A673 (cell line): ENCODE results near the gene PDE11A. TPM values are rescaled to one million over a fixed set of nuclear protein-coding genes. Genes with fewer than 3 reads are reported as not detected.
"Not testable (repeated sequence)": the region's sequence is repeated elsewhere in the genome, so short reads cannot be mapped to it uniquely, and the experiment has no call there.

Experiments used
- BruUV-seq: library from RNA; stranded (reverse); fragments of 400-500 nt; replicated peaks from 2 replicates; lab custom pipeline; 2021; lab: Mats Ljungman, UMichigan
- CTCF ChIA-PET: fragments of 300-600 bp; sonication (Branson Sonifier 250); formaldehyde crosslinking; loops from one replicate; lab custom pipeline; 2022; ENCODE audit warnings: antibody characterized with exemption; lab: Charles Lee
- POLR2A ChIA-PET: fragments of 300-600 bp; sonication (Branson Sonifier 250); formaldehyde crosslinking; loops from one replicate; lab custom pipeline; 2022; ENCODE audit warnings: antibody characterized with exemption; ENCODE audit not compliant: low non-redundant PET; lab: Charles Lee
- DNase-seq: peaks from one replicate; pipeline ENCODE4 v3.0.0-alpha.2; 2015; ENCODE audit warnings: low spot score
- H3K27ac ChIP-seq: fragments of 200-600 bp; sonication (generic); 2 replicates; pipeline ENCODE4 v1.5.1; 2016; ENCODE audit warnings: mixed run types, low read depth, mild to moderate bottlenecking, mixed read lengths, antibody characterized with exemption, low read length; ENCODE audit not compliant: poor library complexity, severe bottlenecking
- H3K27me3 ChIP-seq: fragments of 200-600 bp; sonication (generic); replicated peaks from 2 replicates; pipeline ENCODE4 v1.6.1; 2017; ENCODE audit warnings: mixed run types, low read depth, mild to moderate bottlenecking, mixed read lengths, antibody characterized with exemption, low read length; ENCODE audit not compliant: insufficient read depth, poor library complexity
- H3K36me3 ChIP-seq: fragments of 200-600 bp; sonication (generic); 2 replicates; pipeline ENCODE4 v1.6.1; 2016; ENCODE audit warnings: mixed run types, mild to moderate bottlenecking, mixed read lengths, antibody characterized with exemption, low read length; ENCODE audit not compliant: insufficient read depth, poor library complexity, severe bottlenecking
- H3K4me1 ChIP-seq: fragments of 200-600 bp; sonication (generic); 2 replicates; pipeline ENCODE4 v1.6.1; 2017; ENCODE audit warnings: mixed run types, mild to moderate bottlenecking, mixed read lengths, antibody characterized with exemption, low read length; ENCODE audit not compliant: insufficient read depth, poor library complexity, severe bottlenecking
- H3K4me3 ChIP-seq: fragments of 200-600 bp; sonication (generic); 2 replicates; pipeline ENCODE4 v1.5.1; 2016; ENCODE audit warnings: low read depth, mixed run types, mild to moderate bottlenecking, mixed read lengths, low read length; ENCODE audit not compliant: poor library complexity, severe bottlenecking
- H3K9me3 ChIP-seq: fragments of 200-600 bp; sonication (generic); 2 replicates; pipeline ENCODE4 v1.6.1; 2016; ENCODE audit warnings: mixed run types, low read depth, mild to moderate bottlenecking, mixed read lengths, antibody characterized with exemption, low read length; ENCODE audit not compliant: poor library complexity, severe bottlenecking
- EZH2 ChIP-seq: fragments of 200-600 bp; sonication (generic); IDR thresholded peaks from 2 replicates; pipeline ENCODE4 v1.6.1; 2017; ENCODE audit warnings: borderline replicate concordance, low read depth, mild to moderate bottlenecking, mixed read lengths, antibody characterized with exemption, low read length; ENCODE audit not compliant: poor library complexity, severe bottlenecking
- intact Hi-C: fragments of 100-400 bp; cut with micrococcal nuclease; formaldehyde crosslinking; loops from one replicate; pipeline ENCODE4 v1.10.0; 2022; ENCODE audit not compliant: unreplicated experiment
- total RNA-seq: library from RNA; stranded (reverse); gene quantifications from 2 replicates; pipeline ENCODE4 v1.2.3, GENCODE V29; 2021
- TF ChIP-seq, protein P1 (sequence below): fragments of 300-800, 200-600 bp; sonication (generic); conservative IDR thresholded peaks from 2 replicates; pipeline ENCODE4 v1.5.1; 2017; ENCODE audit warnings: low read depth, mild to moderate bottlenecking, antibody characterized with exemption, low read length, moderate library complexity, mixed read lengths

Gene PDE11A
- total RNA-seq, 1 experiment from 2014 or later: not detected

DNA sequence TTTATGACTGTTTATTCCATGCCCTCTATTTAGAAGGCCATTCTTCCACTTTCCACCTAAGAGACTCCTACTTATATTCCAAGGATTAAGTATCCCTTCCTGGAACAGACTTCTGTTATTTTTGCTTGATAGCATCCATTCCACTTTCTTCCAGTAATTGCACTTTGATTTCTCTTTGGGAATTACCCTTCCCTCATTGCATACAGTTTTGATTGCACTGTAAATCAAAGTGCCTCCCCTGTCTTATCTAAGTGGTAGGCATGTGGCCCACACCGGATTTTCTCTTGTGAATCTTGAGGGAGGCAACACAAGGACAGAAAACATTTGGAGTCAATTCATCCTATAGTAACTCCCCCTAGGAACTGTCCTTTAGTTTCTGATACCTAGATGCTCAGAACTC, 120.4 kb downstream of the PDE11A start:
- no peak for DNase-seq
- no peaks in the 10 kb centered on the region for H3K4me1 ChIP-seq
- no TSS peak for BruUV-seq
- H3K4me3 ChIP-seq: no peak overlapping the region
- TF ChIP-seq, protein P1, sequence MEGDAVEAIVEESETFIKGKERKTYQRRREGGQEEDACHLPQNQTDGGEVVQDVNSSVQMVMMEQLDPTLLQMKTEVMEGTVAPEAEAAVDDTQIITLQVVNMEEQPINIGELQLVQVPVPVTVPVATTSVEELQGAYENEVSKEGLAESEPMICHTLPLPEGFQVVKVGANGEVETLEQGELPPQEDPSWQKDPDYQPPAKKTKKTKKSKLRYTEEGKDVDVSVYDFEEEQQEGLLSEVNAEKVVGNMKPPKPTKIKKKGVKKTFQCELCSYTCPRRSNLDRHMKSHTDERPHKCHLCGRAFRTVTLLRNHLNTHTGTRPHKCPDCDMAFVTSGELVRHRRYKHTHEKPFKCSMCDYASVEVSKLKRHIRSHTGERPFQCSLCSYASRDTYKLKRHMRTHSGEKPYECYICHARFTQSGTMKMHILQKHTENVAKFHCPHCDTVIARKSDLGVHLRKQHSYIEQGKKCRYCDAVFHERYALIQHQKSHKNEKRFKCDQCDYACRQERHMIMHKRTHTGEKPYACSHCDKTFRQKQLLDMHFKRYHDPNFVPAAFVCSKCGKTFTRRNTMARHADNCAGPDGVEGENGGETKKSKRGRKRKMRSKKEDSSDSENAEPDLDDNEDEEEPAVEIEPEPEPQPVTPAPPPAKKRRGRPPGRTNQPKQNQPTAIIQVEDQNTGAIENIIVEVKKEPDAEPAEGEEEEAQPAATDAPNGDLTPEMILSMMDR: no peak
- TF ChIP-seq EZH2: no peak
- H3K9me3 ChIP-seq: no peaks in the 10 kb centered on the region
- H3K27ac ChIP-seq: no peak overlapping the region
- POLR2A ChIA-PET: no interaction called here
- intact Hi-C loops: no loop called here
- CTCF ChIA-PET: no interaction called here
- no peaks in the 10 kb centered on the region for H3K27me3 ChIP-seq
- no peaks in the 10 kb centered on the region for H3K36me3 ChIP-seq

DNA sequence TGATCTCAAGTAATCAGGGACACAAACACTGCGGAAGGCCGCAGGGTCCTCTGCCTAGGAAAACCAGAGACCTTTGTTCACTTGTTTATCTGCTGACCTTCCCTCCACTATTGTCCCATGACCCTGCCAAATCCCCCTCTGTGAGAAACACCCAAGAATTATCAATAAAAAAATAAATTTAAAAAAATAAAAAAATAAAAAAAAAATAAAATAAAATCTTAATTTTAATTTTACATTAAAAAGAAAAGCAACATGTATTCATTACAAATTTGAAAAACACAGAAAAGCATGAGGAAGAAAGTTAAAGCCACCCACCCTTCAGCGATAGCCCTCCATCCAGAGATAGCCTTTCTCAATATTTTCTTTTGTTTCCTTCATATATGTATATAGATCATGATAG, 125.0 kb downstream of the PDE11A start:
- POLR2A ChIA-PET, H3K4me3 ChIP-seq: not testable (repeated sequence)

DNA sequence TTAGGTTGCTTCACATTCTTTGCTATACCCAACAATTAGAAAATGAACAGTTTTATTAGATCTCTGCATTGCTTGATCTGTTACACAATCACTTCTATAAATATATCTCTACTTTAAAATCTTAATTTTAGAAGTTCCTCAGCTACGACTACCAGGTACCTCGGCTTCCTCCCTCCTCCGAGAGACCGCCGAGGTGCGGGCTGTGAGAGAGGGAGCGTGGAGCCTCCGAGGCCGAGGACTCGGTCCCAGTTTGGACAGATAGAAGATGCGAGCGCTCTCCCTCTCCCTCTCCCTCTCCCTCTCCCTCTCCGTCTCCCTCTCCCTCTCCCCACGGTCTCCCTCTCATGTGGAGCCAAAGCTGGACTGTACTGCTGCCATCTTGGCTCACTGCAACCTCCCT, 128.0 kb downstream of the PDE11A start:
- BruUV-seq, H3K27ac ChIP-seq, H3K4me1 ChIP-seq, POLR2A ChIA-PET, H3K9me3 ChIP-seq, H3K36me3 ChIP-seq, DNase-seq, intact Hi-C loops, CTCF ChIA-PET, H3K4me3 ChIP-seq, H3K27me3 ChIP-seq: not testable (repeated sequence)

More for the DNA sequence above, 125.0 kb downstream of the PDE11A start:
- H3K36me3 ChIP-seq, DNase-seq, BruUV-seq, intact Hi-C loops, H3K27me3 ChIP-seq, H3K9me3 ChIP-seq, H3K27ac ChIP-seq, H3K4me1 ChIP-seq, CTCF ChIA-PET: not testable (repeated sequence)

DNA sequence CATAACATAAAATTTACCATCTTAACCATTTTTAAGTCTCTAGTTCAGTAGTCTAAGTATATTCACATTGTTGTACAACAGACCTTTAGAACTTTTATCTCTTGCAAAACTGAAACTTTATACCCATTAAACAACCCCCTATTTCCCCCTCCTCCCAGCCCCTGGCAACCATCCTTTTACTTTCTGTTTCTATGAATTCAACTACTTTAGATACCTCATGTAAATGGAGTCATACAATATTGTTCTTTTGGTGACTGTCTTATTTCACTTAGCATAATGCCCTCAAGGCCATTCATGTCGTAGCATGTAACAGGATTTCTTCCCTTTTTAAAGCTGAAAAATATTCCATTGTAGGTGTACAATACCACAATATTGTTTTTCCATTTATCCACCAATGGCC, 129.8 kb downstream of the PDE11A start:
- H3K4me3 ChIP-seq: no peak overlapping the region
- H3K4me1 ChIP-seq: no peaks in the 10 kb centered on the region
- H3K27ac ChIP-seq: no peak overlapping the region
- no peaks in the 10 kb centered on the region for H3K36me3 ChIP-seq
- H3K27me3 ChIP-seq: no peaks in the 10 kb centered on the region
- no peak for TF ChIP-seq EZH2
- TF ChIP-seq, protein P1: no peak
- intact Hi-C loops: no loop called here
- no peaks in the 10 kb centered on the region for H3K9me3 ChIP-seq
- BruUV-seq: no TSS peak
- DNase-seq: no peak
- POLR2A ChIA-PET: no interaction called here
- CTCF ChIA-PET: no interaction called here
